GM21390 (cell line): ENCODE measurements around the gene GLIS1.

Source experiments
- ATAC-seq: cut with Tn5 transposase; IDR thresholded peaks from one replicate; pipeline ENCODE4 v1.9.1; 2021; ENCODE audit not compliant: unreplicated experiment

GLIS1 gene

DNA sequence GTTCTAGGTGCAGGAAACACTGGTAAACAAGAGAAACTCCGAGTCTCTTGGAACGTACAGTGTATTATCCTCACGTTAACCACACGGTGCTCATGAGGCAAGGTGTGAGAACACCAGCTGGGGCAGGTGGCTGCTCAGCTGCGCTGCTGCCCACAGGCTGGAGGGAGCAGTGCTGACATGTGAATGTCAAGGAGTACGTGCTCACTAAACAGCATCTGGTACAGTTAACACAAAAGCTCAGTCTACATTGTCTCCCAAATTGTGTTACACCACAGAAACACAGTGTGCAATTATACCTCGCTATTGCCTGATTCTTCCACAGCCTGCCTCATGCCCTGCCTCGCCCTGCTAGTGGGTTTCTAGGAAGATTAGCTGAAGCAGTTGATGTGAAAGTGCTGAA, 138.4 kb downstream of the GLIS1 start:
- ATAC-seq = no peak

DNA sequence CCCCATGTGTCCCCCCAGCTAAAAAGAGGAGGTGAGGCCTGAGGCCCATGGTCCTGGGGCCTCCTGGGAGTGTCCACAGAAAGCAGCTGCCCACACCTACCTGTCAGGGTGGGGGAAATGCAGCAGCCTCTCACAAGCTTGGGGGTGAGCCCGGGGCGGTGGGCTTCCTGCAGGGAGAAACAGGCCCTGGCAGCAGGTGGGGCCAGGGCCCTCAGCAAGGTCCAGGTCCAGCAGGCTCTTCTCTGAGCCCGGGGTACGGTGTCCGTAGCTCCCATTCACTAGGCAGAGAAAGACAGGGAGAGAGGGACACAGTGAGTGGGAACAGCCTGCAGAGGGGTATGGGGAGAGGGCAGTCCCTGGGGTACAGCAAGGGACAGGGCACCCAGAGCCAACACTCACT, 139.0 kb downstream of the GLIS1 start:
- no peak for ATAC-seq

DNA sequence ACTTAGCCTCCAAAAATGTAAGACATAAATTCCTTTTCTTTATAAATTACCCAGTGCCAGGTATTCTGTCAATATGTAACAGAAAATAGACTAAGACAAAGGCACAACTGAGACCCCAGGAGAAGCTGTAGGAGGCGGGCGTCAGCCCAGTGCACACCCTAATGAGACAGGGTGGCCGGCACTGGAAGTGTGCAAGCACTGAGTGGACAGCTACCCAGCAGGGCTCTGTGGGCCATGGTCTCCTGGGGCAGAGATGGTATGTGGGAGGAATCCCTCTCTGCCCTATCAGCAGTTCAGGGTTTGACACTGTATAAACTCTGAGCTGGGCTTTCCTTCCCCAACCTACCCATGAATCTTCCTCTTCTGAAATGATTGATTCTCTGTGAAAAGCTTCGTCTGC, 139.5 kb downstream of the GLIS1 start:
- no peak for ATAC-seq

DNA sequence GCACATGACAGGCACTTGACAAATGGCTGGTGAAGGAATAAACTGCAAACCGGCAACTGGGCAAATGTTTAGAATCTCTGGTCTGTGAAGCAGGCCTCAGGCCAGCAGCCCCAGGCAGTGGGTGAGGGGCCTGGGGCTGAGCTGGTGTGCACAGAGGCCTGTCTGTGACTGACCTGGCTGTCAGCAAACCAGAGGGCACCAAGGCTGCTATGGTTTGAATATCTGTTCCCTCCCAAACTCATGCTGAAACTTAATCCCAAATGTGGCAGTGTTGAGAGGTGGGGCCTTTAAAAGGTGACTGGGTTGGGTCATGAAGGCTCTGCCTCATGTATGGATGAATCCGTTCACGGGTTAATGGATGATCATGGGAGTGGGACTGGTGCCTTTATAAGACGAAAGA, 140.0 kb downstream of the GLIS1 start:
- no peak for ATAC-seq

DNA sequence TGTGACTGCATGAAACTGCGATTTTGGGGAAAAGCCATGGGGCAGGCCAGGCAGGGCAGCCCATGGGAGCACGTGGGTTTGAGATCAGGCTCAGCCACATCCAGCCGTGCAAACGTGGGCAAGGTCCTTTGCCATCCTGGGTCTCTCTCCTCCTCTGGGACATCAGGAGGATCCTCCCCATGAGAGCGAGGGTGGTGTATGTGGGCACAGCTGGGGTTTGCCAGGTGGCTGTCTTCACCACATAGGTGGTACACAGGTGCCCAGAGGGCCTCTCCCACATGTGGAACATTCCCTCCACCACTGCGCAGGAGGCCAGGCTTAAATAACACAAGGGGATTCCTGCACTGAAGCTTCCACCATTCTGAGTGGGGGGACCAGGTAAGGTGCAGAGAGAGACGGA, 143.1 kb downstream of the GLIS1 start:
- ATAC-seq = no peak

- ATAC-seq = no peak
Measured at GRCh38 chr1:53594391-53595180, 144.4 kb downstream of the GLIS1 start.

DNA sequence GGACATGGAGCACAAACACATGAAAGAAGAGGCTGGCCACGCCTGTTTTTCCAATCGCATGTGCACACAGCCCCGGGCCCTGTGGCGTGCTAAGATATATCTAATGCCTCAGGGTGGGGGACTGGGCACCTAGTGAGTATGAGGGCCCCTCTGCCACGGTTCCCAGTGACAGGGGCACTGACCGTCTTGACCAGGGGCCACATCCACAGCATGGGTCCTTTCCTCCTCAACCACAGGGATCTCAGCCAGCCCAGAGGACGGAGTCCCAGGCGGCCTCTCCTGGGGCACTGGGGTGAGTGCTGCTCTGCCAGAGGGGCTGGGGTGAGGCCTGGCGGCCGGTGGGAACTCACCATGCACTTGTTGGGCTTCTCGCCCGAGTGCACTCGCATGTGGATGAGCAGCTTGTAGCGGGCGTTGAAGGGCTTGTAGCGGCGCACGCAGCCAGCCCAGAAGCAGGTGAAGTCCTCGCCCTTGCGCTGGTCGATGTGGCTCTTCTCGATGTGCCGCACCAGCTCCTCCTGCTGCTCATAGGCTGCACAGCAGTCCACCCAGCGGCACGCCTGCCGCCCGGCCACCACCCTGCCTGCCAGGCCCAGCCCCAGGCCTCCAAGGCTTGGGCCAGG, 145.1 kb downstream of the GLIS1 start:
- ATAC-seq = no peak

DNA sequence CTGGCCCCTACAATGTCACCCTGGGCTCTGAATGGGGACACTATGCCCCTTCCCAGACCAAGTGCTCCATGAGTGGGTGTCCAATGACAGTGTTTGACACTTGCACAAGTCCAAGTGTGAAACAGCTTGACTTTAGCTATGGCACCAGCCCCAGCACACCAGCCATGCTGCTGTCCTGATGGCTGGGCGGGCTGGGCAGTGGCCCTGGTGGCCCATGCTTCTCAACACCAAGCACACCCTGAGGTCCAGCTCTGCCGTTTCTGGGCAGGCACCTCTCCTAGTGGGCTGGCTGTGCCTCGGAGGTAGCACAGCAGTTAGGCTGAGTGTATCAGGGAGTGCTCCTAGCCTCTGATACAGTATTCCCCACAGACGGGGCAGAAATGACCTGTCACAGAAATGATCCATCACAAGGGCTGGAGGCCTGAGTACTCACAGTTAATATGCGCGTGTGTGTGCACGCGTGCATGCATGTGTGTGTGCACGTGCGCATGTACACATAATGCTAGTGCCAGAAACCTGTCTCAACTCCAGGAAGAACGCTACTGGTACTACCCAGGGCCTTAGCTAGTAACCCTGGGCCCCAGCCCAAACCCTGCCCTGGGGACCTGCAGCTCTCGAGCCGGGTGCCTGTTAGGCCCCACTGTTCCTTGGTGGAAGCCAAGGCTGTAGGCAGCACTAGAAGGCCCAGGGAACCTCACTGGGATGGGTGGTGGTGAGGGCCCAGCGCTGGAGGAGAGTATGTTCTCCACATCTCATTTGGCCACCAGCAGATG, 145.8 kb downstream of the GLIS1 start:
- no peak for ATAC-seq

GRCh38 chr1:53592521-53592982, 146.4 kb downstream of the GLIS1 start:
- no peak for ATAC-seq

GRCh38 chr1:53591924-53592323, 147.0 kb downstream of the GLIS1 start:
- no peak for ATAC-seq

DNA sequence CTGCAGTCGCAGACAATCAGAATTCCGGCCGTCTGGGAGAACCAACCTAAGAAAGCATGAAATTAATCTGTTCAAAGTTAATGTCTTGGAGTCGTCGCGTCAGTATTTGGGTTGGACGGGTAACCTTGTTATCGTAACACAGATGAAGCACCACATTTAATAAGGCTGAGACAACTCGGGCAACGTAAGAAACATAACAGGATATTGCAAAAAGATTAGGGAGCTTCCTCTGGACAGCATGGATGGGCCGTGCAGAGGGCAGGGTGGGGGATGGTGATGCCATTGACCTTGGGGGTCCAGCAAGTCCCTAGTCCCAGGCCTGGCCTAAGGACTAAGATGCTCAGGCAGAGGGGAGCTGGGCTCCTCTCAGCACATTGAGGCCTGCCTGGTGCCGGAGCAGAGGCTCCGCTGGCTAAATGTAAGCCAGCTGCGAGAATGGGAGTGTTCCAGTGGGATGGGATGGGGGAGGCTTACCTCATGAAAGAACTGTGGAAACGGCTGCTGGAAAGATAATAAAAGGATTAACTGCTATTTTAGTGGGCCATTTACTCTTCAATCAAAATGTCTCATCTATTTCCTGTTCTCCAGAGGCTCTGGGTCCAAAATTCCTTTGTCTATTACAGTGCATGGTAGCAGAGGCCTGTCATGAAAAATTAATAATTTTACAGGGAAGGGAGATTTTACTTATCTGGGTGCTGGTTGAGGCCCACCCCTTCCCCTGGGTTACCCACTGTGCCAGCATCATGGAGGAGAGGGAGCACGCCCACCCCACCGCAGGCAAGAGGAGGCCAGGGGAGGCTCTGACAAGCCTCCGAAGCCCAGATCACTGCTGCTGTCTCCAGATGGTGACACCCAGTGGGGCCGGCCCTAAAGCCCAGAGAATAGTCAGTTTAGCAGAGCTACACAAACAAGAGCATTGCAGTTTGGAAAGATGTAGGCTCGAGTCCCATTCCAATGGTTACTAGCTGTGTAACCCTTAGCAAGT, 148.1 kb downstream of the GLIS1 start:
- no peak for ATAC-seq

DNA sequence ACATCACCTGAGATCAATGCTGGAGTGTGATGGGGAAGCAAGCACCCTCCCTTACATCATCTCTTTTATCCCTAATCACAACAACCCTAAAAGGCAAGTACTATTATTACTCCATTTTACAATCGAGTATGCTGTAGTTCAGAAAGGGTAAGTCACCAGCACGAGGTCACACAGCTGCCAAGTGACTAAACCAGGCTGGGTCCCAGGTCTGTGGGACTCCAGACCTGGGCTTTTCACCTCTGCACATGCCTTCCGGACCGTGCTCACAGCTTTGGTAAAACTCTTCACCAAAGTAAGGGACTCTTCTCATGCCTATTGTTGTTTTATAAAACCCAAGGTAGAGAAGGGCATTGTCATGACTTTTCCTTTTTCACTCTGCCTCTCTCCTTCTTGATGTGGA, 148.9 kb downstream of the GLIS1 start:
- no peak for ATAC-seq

- ATAC-seq = no peak
Measured at GRCh38 chr1:53589043-53589887, 149.7 kb downstream of the GLIS1 start.

DNA sequence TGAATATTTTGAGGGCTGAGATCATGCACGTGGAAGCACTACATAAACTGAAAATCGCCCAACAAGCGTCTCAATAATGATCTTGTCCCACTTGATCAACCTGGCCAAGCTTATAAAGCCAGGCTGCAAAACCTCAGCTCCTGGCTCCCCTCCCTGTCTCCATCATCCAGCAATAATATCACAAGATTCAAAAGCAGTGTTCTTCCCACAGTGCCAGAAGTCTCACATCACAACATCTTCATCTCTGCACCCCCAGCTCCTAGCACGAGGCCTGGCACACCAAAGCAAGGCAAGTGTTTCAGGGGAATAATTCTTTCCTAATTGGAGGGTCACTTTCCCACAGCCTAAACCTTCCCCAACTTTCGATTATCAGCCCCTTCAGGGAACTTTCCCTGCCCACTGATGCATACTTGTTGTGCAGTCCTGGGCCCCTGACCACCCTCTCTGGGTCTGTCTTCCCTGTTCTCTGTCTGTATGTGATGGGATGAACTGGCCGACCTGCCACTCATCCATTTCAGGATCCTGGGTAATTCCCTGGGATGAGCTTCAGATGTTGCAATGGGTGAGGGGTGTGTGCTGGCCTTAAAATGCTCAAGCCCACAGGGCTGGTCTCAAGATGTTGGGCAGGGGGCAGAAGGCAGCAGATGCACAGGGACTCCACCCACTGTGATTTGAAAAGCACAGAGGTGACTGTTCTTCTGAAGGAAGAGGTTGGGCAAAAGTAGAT, 150.7 kb downstream of the GLIS1 start:
- ATAC-seq = no peak

GRCh38 chr1:53587252-53587988, 151.5 kb downstream of the GLIS1 start:
- no peak for ATAC-seq

- ATAC-seq = no peak
Measured at GRCh38 chr1:53586765-53587164, 152.2 kb downstream of the GLIS1 start.

DNA sequence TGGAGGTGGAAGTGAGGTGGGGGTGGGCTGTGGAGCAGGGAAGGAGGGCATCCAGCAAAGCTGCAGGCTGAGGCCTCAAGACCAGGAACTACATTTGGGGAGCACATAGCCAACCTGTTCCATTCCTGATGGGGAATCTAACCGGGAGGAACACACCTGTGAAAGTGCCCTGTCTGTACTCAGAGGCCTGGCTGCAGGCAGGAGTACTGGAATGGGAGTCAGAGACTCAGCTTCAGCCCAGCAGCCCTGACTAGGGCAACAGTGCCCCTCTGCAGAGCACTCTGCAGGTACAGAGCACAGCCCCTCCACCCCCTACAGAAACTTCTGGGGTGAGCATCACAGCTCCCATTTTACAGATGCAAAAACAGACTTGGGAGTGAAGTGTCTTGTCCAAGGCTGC, 153.4 kb downstream of the GLIS1 start:
- no peak for ATAC-seq

DNA sequence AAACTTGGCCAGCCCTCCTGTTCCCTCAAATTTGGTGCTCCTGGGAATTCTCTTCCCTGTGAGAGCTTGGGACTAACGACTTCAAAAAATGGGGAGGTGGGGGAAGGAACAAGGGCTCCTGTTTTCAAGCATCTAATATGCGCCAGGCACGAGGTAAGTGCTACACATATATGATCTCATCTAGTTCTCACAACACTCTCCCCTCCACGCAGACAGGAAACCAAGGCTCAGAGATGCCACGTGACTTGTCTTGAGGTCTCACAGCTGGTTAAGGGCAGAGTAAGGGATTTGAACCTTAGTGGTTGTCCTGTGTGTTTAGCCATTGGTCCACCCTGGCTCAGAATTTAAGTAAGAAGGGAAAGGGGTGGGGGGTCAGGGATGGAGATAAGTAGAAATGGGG, 153.8 kb downstream of the GLIS1 start:
- no peak for ATAC-seq

GRCh38 chr1:53584777-53585107, 154.2 kb downstream of the GLIS1 start:
- no peak for ATAC-seq
